HCT116 (cell line): ENCODE measurements around the gene H6PD.

Source experiments
- EZH2 ChIP-seq: fragments of 200-600 bp; sonication (generic); IDR thresholded peaks from 2 replicates; pipeline ENCODE4 v1.6.1; 2017; ENCODE audit warnings: antibody characterized with exemption, mixed run types
- POLR2A ChIP-seq: IDR thresholded peaks from 2 replicates; pipeline ENCODE4 v1.7.0; 2011; ENCODE audit warnings: borderline replicate concordance; ENCODE audit not compliant: insufficient read depth, insufficient read length; ENCODE audit errors: extremely low read depth
- POLR2AphosphoS5 ChIP-seq: IDR thresholded peaks from 2 replicates; pipeline ENCODE4 v1.6.1; 2011; ENCODE audit warnings: mild to moderate bottlenecking, low read depth, low read length, moderate library complexity
- RAD21 ChIP-seq: IDR thresholded peaks from 2 replicates; pipeline ENCODE4 v1.6.1; 2012; ENCODE audit warnings: low read depth, mild to moderate bottlenecking
- SIN3A ChIP-seq: IDR thresholded peaks from 2 replicates; pipeline ENCODE4 v1.6.1; 2012; ENCODE audit warnings: low read depth
- SP1 ChIP-seq: IDR thresholded peaks from 2 replicates; pipeline ENCODE4 v1.6.1; 2012; ENCODE audit warnings: low read depth
- ZFX ChIP-seq: fragments of 450-650 bp; IDR thresholded peaks from 2 replicates; pipeline ENCODE4 v1.6.1; 2017
- TF ChIP-seq, protein P1 (sequence below), 3 experiments: fragments of 200-600 bp in 1 of 3; sonication (generic) in 1 of 3; IDR thresholded peaks in 2 of 3; conservative IDR thresholded peaks in 1 of 3; 2 replicates each; pipeline ENCODE4 v1.5.1; 2012 to 2017; ENCODE audit warnings: low read depth in 2 of 3, low read length in 2 of 3, antibody characterized with exemption in 1 of 3, borderline replicate concordance in 1 of 3, control low read depth in 1 of 3, mild to moderate bottlenecking in 1 of 3, mixed read lengths in 1 of 3, mixed run types in 1 of 3, moderate library complexity in 1 of 3; ENCODE audit not compliant: insufficient read depth in 1 of 3
- TF ChIP-seq, protein P2 (sequence below): IDR thresholded peaks from 2 replicates; pipeline ENCODE4 v1.6.1; 2012; ENCODE audit warnings: low read depth

DNA sequence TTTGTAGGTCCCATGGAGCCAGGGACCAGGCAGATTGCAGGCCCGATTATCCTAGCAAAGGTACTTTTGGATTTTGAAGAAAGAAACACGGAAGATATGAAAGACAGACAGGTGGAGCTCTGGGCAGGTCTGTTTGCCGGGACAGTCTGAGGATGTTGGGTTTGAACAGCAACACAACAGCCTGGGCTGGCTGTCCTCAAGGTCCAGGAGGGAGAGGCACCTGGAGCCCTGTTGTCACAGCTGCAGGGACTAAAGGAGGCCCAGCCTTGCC, 14.6 kb downstream of the H6PD start:
- TF ChIP-seq POLR2A, result no peak
- no peak for TF ChIP-seq RAD21
- TF ChIP-seq, protein P1, sequence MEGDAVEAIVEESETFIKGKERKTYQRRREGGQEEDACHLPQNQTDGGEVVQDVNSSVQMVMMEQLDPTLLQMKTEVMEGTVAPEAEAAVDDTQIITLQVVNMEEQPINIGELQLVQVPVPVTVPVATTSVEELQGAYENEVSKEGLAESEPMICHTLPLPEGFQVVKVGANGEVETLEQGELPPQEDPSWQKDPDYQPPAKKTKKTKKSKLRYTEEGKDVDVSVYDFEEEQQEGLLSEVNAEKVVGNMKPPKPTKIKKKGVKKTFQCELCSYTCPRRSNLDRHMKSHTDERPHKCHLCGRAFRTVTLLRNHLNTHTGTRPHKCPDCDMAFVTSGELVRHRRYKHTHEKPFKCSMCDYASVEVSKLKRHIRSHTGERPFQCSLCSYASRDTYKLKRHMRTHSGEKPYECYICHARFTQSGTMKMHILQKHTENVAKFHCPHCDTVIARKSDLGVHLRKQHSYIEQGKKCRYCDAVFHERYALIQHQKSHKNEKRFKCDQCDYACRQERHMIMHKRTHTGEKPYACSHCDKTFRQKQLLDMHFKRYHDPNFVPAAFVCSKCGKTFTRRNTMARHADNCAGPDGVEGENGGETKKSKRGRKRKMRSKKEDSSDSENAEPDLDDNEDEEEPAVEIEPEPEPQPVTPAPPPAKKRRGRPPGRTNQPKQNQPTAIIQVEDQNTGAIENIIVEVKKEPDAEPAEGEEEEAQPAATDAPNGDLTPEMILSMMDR (IDR thresholded peaks at IDR 0.05 in 2 of 3, conservative IDR thresholded peaks at IDR 0.05 in 1 of 3; ENCODE audit: borderline replicate concordance in 1 of 3, insufficient read depth in 1 of 3, low read depth in 2 of 3, low read length in 2 of 3), result no peak
- TF ChIP-seq, protein P2, sequence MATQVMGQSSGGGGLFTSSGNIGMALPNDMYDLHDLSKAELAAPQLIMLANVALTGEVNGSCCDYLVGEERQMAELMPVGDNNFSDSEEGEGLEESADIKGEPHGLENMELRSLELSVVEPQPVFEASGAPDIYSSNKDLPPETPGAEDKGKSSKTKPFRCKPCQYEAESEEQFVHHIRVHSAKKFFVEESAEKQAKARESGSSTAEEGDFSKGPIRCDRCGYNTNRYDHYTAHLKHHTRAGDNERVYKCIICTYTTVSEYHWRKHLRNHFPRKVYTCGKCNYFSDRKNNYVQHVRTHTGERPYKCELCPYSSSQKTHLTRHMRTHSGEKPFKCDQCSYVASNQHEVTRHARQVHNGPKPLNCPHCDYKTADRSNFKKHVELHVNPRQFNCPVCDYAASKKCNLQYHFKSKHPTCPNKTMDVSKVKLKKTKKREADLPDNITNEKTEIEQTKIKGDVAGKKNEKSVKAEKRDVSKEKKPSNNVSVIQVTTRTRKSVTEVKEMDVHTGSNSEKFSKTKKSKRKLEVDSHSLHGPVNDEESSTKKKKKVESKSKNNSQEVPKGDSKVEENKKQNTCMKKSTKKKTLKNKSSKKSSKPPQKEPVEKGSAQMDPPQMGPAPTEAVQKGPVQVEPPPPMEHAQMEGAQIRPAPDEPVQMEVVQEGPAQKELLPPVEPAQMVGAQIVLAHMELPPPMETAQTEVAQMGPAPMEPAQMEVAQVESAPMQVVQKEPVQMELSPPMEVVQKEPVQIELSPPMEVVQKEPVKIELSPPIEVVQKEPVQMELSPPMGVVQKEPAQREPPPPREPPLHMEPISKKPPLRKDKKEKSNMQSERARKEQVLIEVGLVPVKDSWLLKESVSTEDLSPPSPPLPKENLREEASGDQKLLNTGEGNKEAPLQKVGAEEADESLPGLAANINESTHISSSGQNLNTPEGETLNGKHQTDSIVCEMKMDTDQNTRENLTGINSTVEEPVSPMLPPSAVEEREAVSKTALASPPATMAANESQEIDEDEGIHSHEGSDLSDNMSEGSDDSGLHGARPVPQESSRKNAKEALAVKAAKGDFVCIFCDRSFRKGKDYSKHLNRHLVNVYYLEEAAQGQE, result no peak
- no peak for TF ChIP-seq SIN3A
- no peak for TF ChIP-seq ZFX
- TF ChIP-seq SP1, result no peak
- TF ChIP-seq POLR2AphosphoS5, result no peak
- TF ChIP-seq EZH2, result no peak
